Heart left ventricle (tissue), 13 donors: Measurements from ENCODE around the gene S100A11.

Experiments
- POLR2A ChIP-seq, 2 donors: fragments of 450-650 bp; IDR thresholded peaks; one replicate each; pipeline ENCODE4 v1.6.1; 2017; ENCODE audit warnings: antibody characterized with exemption in 2 of 2, mild to moderate bottlenecking in 2 of 2, moderate library complexity in 2 of 2
- TF ChIP-seq, protein P1 (sequence below), 12 donors: fragments of 200-600 bp; sonication (generic) in 4 of 12; IDR thresholded peaks; one replicate each; pipeline versions ENCODE4 v1.5.0 to v1.8.0; 2018 to 2022; ENCODE audit warnings: antibody characterized with exemption in 12 of 12, mild to moderate bottlenecking in 5 of 12
- donor health status: ischemic (EF 13 %, LVEDD 7.1; RV severe dilation, severe dysfunction).
- donor health status: DM: no; HTN: yes; CAD: no.
- donor health status: DM: no; HTN: no; CAD: no.
- donor health status: ischemic (EF 25% LVEDD 6.9; RV normal size, moderate dysfunction).
- donor health status: ischemic (EF 25% LVEDD 5.7; RV mildly dilated, moderate dysfunction).
- donor health status: ischemic (EF 35%, LVEDD 5.7; RV mildly dilated, moderate dysfunction).
- donor health status: nonischemic (EF 11% LVEDD 7.7; RV severe dilation, severe dysfunction).
- donor health status: DM: yes; HTN: yes; CAD: no.
- donor health status: PGD.
- donor health status: ischemic (EF 29% LVEDD 5.4; RV normal size, mild dysfunction).
- donor health status: nonischemic (EF 23%, LVEDD 6.1; RV moderate dilation, normal function).

DNA sequence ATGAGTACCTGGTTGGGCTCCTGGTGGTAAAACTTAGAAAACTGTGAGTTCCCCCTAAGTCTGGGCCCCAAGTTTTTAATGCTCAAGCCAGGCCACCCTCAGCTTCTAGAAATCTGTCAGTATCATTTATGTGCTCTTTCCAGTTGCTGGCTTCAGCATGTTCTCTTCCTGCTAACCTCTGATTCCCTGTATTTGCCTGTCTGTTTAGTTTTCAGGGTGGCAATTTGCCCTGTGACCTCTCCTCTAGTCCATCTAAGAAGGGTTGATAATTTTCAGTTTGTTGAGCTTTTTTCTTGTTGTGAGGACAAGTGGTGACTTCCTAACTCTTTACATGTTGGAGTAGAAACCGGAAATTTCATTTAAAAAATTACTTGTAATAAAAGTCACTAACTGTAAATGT, 27.1 kb downstream of the S100A11 start:
- TF ChIP-seq, protein P1, sequence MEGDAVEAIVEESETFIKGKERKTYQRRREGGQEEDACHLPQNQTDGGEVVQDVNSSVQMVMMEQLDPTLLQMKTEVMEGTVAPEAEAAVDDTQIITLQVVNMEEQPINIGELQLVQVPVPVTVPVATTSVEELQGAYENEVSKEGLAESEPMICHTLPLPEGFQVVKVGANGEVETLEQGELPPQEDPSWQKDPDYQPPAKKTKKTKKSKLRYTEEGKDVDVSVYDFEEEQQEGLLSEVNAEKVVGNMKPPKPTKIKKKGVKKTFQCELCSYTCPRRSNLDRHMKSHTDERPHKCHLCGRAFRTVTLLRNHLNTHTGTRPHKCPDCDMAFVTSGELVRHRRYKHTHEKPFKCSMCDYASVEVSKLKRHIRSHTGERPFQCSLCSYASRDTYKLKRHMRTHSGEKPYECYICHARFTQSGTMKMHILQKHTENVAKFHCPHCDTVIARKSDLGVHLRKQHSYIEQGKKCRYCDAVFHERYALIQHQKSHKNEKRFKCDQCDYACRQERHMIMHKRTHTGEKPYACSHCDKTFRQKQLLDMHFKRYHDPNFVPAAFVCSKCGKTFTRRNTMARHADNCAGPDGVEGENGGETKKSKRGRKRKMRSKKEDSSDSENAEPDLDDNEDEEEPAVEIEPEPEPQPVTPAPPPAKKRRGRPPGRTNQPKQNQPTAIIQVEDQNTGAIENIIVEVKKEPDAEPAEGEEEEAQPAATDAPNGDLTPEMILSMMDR (IDR thresholded peaks at IDR 0.05), result no peak
- no peak for TF ChIP-seq POLR2A (IDR thresholded peaks at IDR 0.05)
